ENCODE measurements around the gene PTMS. TPM values are rescaled to one million over a fixed set of nuclear protein-coding genes. Genes with fewer than 3 reads are reported as not detected.

Gene PTMS
- total and polyA plus RNA-seq, 12 donors, result 27.0 to 1,405 (median 150) TPM

GRCh38 chr12:6813363-6813762 is 47.2 kb downstream of the PTMS start:
- Histone ChIP-seq H3K9me3 (replicated peaks in 1 of 3) (no peaks in the 10 kb centered on the region), H3K36me3 (replicated peaks in 1 of 2) (no peaks in the 10 kb centered on the region), H3K4me1 (replicated peaks in 1 of 2) (no peaks in the 10 kb centered on the region), H3K27ac (no peak overlapping the region), H3K27me3 (peaks cover 17% of the 10 kb centered on the region), H3K4me3 (no peak overlapping the region)
- DNase-seq, result no peak
- intact Hi-C loops (cut with DNase I), result no loop called here
- TF ChIP-seq POLR2A (IDR thresholded peaks at IDR 0.05) (no peak), CTCF (IDR thresholded peaks at IDR 0.05) (no peak)
- WGBS, 4 donors, result 56 to 67% (median 65%) methylated on average over 4 of the region's 4 CpGs

DNA sequence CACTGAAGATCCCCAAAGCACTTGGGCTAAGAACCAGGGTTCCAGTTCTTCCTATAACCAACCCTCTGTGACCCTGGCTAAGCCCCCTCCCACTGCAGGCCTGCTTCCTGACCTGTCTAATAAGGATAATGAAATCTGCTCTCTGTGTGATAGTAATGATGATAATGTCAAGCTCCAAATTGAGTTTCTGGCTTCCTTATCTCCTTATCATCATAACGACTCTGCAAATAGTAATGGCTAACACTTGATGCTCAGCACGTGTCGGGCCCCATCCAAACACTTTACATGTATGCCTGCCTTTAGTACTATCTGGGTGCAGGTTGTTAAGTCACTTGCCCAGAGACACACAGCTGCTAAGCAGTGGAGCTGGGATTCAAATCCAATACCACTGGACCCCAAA is 50.4 kb downstream of the PTMS start:
- DNase-seq, result no peak
- Histone ChIP-seq H3K9me3 (replicated peaks in 1 of 3) (no peaks in the 10 kb centered on the region), H3K27me3 (peaks cover 17% of the 10 kb centered on the region), H3K27ac (no peak overlapping the region), H3K4me3 (no peak overlapping the region), H3K36me3 (replicated peaks in 1 of 2) (no peaks in the 10 kb centered on the region), H3K4me1 (replicated peaks in 1 of 2) (peaks cover 0 to 1% of the 10 kb centered on the region in 2 donors)
- intact Hi-C loops (cut with DNase I), result no loop called here
- TF ChIP-seq CTCF (IDR thresholded peaks at IDR 0.05) (no peak), POLR2A (IDR thresholded peaks at IDR 0.05) (no peak)
- 69 to 78% (median 75%) methylated on average over 3 of the region's 3 CpGs for WGBS, 4 donors

GRCh38 chr12:6817098-6817497 is 50.9 kb downstream of the PTMS start:
- peaks cover 5 to 6% of the 10 kb centered on the region in 2 donors for H3K4me1 ChIP-seq (replicated peaks in 1 of 2)
- H3K27ac ChIP-seq, result no peak overlapping the region
- DNase-seq, result no peak
- peaks cover 14% of the 10 kb centered on the region for H3K27me3 ChIP-seq
- no peak overlapping the region for H3K4me3 ChIP-seq
- no peaks in the 10 kb centered on the region for H3K9me3 ChIP-seq (replicated peaks in 1 of 3)
- intact Hi-C loops (cut with DNase I), result no loop called here
- WGBS, 4 donors, result 81 to 94% (median 90%) methylated on average over 8 of the region's 8 CpGs
- TF ChIP-seq POLR2A (IDR thresholded peaks at IDR 0.05), result no peak
- TF ChIP-seq CTCF (IDR thresholded peaks at IDR 0.05), result no peak
- no peaks in the 10 kb centered on the region for H3K36me3 ChIP-seq (replicated peaks in 1 of 2)

GRCh38 chr12:6817662-6818157 is 51.5 kb downstream of the PTMS start:
- TF ChIP-seq POLR2A (IDR thresholded peaks at IDR 0.05) (no peak), CTCF (IDR thresholded peaks at IDR 0.05) (no peak)
- peaks cover 6 to 8% of the 10 kb centered on the region in 2 donors for H3K4me1 ChIP-seq (replicated peaks in 1 of 2)
- H3K4me3 ChIP-seq, result no peak overlapping the region
- no peak overlapping the region for H3K27ac ChIP-seq
- H3K9me3 ChIP-seq (replicated peaks in 1 of 3), result no peaks in the 10 kb centered on the region
- H3K27me3 ChIP-seq, result peaks cover 12% of the 10 kb centered on the region
- intact Hi-C loops (cut with DNase I), result no loop called here
- H3K36me3 ChIP-seq (replicated peaks in 1 of 2), result no peaks in the 10 kb centered on the region
- DNase-seq, result no peak
- WGBS, 4 donors, result 81 to 86% (median 82%) methylated on average over 20 of the region's 20 CpGs

All from adrenal gland (tissue), 12 donors.